IPS-18a (cell line): ENCODE results near the gene SMARCB1.

Experiments used
- H3K27ac ChIP-seq: one replicate; pipeline ENCODE4 v1.5.1; 2013; ENCODE audit warnings: low read length
- H3K27me3 ChIP-seq: one replicate; pipeline ENCODE4 v1.6.1; 2013; ENCODE audit warnings: mild to moderate bottlenecking, low read length; ENCODE audit not compliant: control insufficient read depth, insufficient read depth
- H3K36me3 ChIP-seq: one replicate; pipeline ENCODE4 v1.6.1; 2013; ENCODE audit warnings: low read depth, low read length; ENCODE audit not compliant: control insufficient read depth
- H3K4me1 ChIP-seq: one replicate; pipeline ENCODE4 v1.6.1; 2013; ENCODE audit warnings: low read depth, low read length; ENCODE audit not compliant: control insufficient read depth
- H3K4me3 ChIP-seq: one replicate; pipeline ENCODE4 v1.5.1; 2013; ENCODE audit warnings: low read length
- H3K9ac ChIP-seq: one replicate; pipeline ENCODE4 v1.6.1; 2013; ENCODE audit warnings: mild to moderate bottlenecking, low read length, moderate library complexity
- H3K9me3 ChIP-seq: one replicate; pipeline ENCODE4 v1.6.1; 2013; ENCODE audit warnings: low read depth, low read length; ENCODE audit not compliant: control insufficient read depth

The SMARCB1 gene

GRCh38 chr22:23818541-23818940, 31.8 kb downstream of the SMARCB1 start:
- Histone ChIP-seq H3K27me3 (no peaks in the 10 kb centered on the region), H3K36me3 (peaks cover 61% of the 10 kb centered on the region), H3K4me1 (no peaks in the 10 kb centered on the region), H3K9ac (no peak overlapping the region), H3K4me3 (no peak overlapping the region), H3K9me3 (no peaks in the 10 kb centered on the region), H3K27ac (no peak overlapping the region)

GRCh38 chr22:23820748-23821211, 34.0 kb downstream of the SMARCB1 start:
- Histone ChIP-seq H3K36me3 (peaks cover 84% of the 10 kb centered on the region), H3K9me3 (no peaks in the 10 kb centered on the region), H3K9ac (no peak overlapping the region), H3K4me3 (no peak overlapping the region), H3K4me1 (no peaks in the 10 kb centered on the region), H3K27me3 (no peaks in the 10 kb centered on the region), H3K27ac (no peak overlapping the region)

GRCh38 chr22:23822101-23822671, 35.4 kb downstream of the SMARCB1 start:
- Histone ChIP-seq H3K9ac (no peak overlapping the region), H3K27me3 (no peaks in the 10 kb centered on the region), H3K4me1 (no peaks in the 10 kb centered on the region), H3K4me3 (no peak overlapping the region), H3K27ac (no peak overlapping the region), H3K9me3 (no peaks in the 10 kb centered on the region), H3K36me3 (peaks cover 85% of the 10 kb centered on the region)

GRCh38 chr22:23823331-23823791, 36.6 kb downstream of the SMARCB1 start:
- no peak overlapping the region for H3K4me3 ChIP-seq

GRCh38 chr22:23824476-23825245, 37.9 kb downstream of the SMARCB1 start:
- no peak overlapping the region for H3K9ac ChIP-seq
- H3K9me3 ChIP-seq, result no peaks in the 10 kb centered on the region
- peaks cover 81% of the 10 kb centered on the region for H3K36me3 ChIP-seq

More at GRCh38 chr22:23823331-23823791, 36.6 kb downstream of the SMARCB1 start:
- H3K4me1 ChIP-seq, result no peaks in the 10 kb centered on the region
- H3K9me3 ChIP-seq, result no peaks in the 10 kb centered on the region
- H3K27ac ChIP-seq, result no peak overlapping the region
- H3K9ac ChIP-seq, result no peak overlapping the region
- H3K36me3 ChIP-seq, result peaks cover 85% of the 10 kb centered on the region
- H3K27me3 ChIP-seq, result no peaks in the 10 kb centered on the region

GRCh38 chr22:23825246-23825905, 38.6 kb downstream of the SMARCB1 start:
- Histone ChIP-seq H3K27me3 (no peaks in the 10 kb centered on the region), H3K27ac (no peak overlapping the region), H3K4me3 (no peak overlapping the region), H3K9ac (no peak overlapping the region), H3K9me3 (no peaks in the 10 kb centered on the region), H3K4me1 (no peaks in the 10 kb centered on the region), H3K36me3 (peaks cover 81% of the 10 kb centered on the region)

More at GRCh38 chr22:23824476-23825245, 37.9 kb downstream of the SMARCB1 start:
- Histone ChIP-seq H3K4me1 (no peaks in the 10 kb centered on the region), H3K27ac (no peak overlapping the region), H3K27me3 (no peaks in the 10 kb centered on the region), H3K4me3 (no peak overlapping the region)

- H3K27ac ChIP-seq, result no peak overlapping the region
- no peaks in the 10 kb centered on the region for H3K4me1 ChIP-seq
- H3K27me3 ChIP-seq, result no peaks in the 10 kb centered on the region
- peaks cover 75% of the 10 kb centered on the region for H3K36me3 ChIP-seq
- H3K9ac ChIP-seq, result no peak overlapping the region
- H3K4me3 ChIP-seq, result no peak overlapping the region
- H3K9me3 ChIP-seq, result no peaks in the 10 kb centered on the region
These were observed 40.0 kb downstream of the SMARCB1 start for GRCh38 chr22:23826510-23827350.

- Histone ChIP-seq H3K9me3 (no peaks in the 10 kb centered on the region), H3K4me3 (no peak overlapping the region), H3K27ac (no peak overlapping the region), H3K27me3 (no peaks in the 10 kb centered on the region), H3K9ac (no peak overlapping the region), H3K36me3 (peaks cover 68% of the 10 kb centered on the region), H3K4me1 (no peaks in the 10 kb centered on the region)
These were observed 40.7 kb downstream of the SMARCB1 start for GRCh38 chr22:23827351-23827995.

- Histone ChIP-seq H3K4me3 (no peak overlapping the region), H3K4me1 (no peaks in the 10 kb centered on the region), H3K9ac (no peak overlapping the region), H3K27ac (no peak overlapping the region), H3K27me3 (no peaks in the 10 kb centered on the region), H3K36me3 (peaks cover 65% of the 10 kb centered on the region), H3K9me3 (no peaks in the 10 kb centered on the region)
These were observed 42.3 kb downstream of the SMARCB1 start for GRCh38 chr22:23828800-23829680.

- no peaks in the 10 kb centered on the region for H3K27me3 ChIP-seq
- no peak overlapping the region for H3K4me3 ChIP-seq
- H3K9ac ChIP-seq, result no peak overlapping the region
- H3K27ac ChIP-seq, result no peak overlapping the region
- H3K4me1 ChIP-seq, result no peaks in the 10 kb centered on the region
- no peaks in the 10 kb centered on the region for H3K9me3 ChIP-seq
- peaks cover 60% of the 10 kb centered on the region for H3K36me3 ChIP-seq
These were observed 43.1 kb downstream of the SMARCB1 start for GRCh38 chr22:23829845-23830372.
